ENCODE measurements around the gene HOXA6.

Gene HOXA6

GRCh38 chr7:27156916-27157701 is 9.5 kb upstream of the HOXA6 start:
- no peak overlapping the region; the same call in 1 of the 2 replicates for H3K4me3 ChIP-seq (ENCODE audit: low read depth, low read length)
- TF ChIP-seq CTCF (IDR thresholded peaks at IDR 0.05; ENCODE audit: low read depth, low read length): no peak

GRCh38 chr7:27156508-27156898 is 8.9 kb upstream of the HOXA6 start, which contains the start of gene HOXA7:
Gene HOXA7, minus strand, starts transcription at chr7:27156675. Its CDS starts 130 bp downstream, at chr7:27156545.
- TF ChIP-seq CTCF (IDR thresholded peaks at IDR 0.05; ENCODE audit: low read depth, low read length): no peak
- peak within 1 kb of the TSS; percentile 50 for H3K4me3 ChIP-seq (ENCODE audit: low read depth, low read length)

- peak overlapping the region; percentile 50 for H3K4me3 ChIP-seq (ENCODE audit: low read depth, low read length)
- TF ChIP-seq CTCF (IDR thresholded peaks at IDR 0.05; ENCODE audit: low read depth, low read length): no peak
These were observed 8.4 kb upstream of the HOXA6 start for GRCh38 chr7:27155816-27156507.

- no peak overlapping the region for H3K4me3 ChIP-seq (ENCODE audit: low read depth, low read length)
- no peak for TF ChIP-seq CTCF (IDR thresholded peaks at IDR 0.05; ENCODE audit: low read depth, low read length)
These were observed 7.6 kb upstream of the HOXA6 start for GRCh38 chr7:27154901-27155815.

GRCh38 chr7:27154369-27154768 is 6.8 kb upstream of the HOXA6 start:
- no peak overlapping the region for H3K4me3 ChIP-seq (ENCODE audit: low read depth, low read length)
- no peak for TF ChIP-seq CTCF (IDR thresholded peaks at IDR 0.05; ENCODE audit: low read depth, low read length)

GRCh38 chr7:27153526-27153925 is 6.0 kb upstream of the HOXA6 start:
- no peak for TF ChIP-seq CTCF (IDR thresholded peaks at IDR 0.05; ENCODE audit: low read depth, low read length)
- no peak overlapping the region for H3K4me3 ChIP-seq (ENCODE audit: low read depth, low read length)

Measured in WI38 (cell line).